T1000 (cell line): ENCODE data around the gene KCNQ1.

ENCODE experiments used
- DNase-seq: peaks from one replicate; lab custom pipeline; 2025; ENCODE audit warnings: mixed read lengths; lab: John Stamatoyannopoulos, UW

Gene KCNQ1

DNA sequence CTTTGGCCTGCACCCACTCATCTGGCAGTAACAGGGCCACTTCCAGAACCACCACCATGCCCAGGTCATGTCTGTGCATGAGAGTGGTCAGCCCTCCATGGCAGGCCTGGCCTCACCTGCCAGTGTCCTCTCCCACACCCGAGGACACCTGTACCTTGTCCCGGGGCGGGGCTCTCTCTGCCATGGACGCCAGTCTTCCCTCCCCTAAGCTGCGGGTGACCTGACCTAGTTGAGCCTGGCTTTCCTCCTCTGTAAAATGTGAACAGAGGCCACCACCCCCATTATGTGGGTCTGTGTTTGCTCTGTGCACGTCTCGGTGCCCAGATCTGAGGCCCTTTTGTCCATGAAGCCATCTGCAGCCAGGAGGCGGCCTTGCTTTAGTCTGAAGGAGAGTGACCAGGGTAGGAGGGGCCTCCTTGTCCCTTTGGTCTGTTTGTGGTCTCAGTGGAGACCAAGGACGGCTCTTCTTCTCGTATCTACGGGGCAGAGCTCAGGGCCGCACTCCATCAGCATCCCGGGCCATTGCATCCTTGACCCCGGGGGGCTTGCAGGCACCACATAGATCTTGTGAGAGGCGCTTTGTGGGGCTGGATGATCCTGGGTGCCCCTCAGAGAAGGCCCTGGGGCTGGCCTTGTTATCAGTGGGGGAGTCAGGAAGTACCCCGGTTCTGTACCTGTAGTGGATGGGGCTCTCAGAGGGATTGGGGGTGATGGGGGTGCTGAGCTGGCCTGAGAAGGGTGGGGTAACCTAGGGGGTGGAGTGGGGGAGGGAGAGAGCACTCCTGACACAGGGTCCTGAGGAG, 121.6 kb downstream of the KCNQ1 start:
- DNase-seq: no peak

DNA sequence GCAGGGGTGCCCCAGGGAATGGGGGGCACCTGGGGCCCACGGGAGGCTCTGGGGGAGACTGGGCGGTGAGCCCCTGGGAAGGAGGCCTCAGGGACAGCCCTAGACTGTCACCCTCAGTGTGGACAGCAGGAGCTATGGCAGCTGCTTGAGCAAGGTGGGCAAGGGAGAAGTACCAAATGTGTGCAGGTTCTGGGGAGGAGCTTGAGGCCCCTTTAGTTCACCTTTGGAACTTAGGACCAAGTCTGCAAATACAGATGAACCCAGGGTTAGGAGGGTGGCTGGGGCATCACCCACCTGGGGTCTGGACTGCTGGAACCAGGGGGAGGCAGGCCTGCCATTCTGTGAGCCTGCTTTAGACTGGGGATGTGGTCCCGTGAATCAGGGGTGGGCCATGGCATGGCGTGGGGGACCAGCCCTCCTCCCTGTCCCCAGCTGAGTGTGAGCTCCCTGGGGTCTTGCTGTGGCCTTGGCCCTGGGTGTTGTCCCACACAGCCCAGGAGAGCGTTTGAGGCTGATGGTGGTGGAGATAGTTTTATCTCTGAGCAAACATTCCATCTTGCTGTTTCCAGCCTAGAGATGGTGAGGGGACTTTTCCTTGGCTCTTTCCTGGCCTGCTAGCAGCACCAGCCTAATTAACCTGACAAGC, 122.3 kb downstream of the KCNQ1 start:
- DNase-seq: no peak

DNA sequence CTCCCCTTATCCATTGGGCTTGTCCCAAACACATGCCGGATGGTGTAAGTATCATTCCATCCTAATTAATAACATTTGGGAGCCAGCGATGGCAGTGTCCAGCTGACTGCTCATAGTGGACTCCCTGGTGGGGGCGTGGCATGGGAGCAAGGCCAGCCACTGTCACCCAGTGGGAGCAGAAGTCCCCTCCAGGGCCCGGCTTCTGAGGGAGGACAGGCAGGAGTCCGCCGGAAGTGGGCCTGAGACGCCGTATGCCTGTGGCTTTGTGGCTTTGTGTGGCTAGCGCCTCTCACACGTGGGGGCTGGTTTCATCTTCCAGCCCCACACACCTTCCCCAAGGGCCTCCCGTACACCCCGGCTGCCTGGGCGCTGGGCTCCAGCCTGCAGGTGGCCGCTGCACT, 124.5 kb downstream of the KCNQ1 start:
- DNase-seq: no peak

DNA sequence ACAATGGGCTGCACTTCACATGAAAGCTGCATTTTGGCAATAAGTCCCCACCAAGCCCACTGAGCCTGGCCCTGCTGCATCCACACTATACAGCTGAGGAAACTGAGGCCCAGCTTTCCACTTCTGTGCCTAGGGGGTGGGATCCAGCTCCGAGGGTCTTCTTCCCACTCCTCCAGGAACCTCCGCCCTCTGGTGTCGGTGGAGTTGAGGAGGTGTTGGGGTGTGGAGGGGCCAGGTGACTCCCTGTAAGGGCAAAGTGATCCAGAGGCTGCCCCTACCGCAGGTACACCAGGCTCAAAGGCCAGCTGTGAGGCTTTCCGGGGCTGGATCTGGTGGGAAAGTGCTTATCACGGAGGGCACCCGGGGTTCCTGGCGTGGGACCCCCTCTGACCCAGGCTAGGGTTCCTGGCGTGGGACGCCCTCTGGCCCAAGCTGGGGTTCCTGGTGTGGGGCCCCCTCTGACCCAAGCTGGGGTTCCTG, 125.0 kb downstream of the KCNQ1 start:
- no peak for DNase-seq

DNA sequence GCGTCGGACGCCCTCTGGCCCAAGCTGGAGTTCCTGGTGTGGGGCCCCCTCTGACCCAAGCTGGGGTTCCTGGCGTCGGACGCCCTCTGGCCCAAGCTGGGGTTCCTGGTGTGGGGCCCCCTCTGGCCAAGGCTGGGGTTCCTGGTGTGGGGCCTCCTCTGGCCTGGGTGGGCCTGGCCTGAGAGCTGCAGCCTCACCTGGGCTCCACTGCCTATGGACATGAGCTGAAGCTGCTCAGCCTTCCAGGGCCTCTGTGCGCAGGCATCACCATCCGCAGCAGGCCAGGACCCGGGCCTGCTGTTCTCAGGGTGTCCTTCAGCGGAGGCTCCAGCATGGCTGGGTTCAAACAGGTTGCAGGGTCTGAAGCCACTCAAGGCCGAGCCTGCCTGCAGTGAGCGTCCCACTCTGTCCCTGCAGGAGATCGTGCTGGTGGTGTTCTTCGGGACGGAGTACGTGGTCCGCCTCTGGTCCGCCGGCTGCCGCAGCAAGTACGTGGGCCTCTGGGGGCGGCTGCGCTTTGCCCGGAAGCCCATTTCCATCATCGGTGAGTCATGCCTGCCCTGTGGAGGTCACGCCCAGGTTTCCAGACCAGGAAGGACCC, 125.5 kb downstream of the KCNQ1 start:
- DNase-seq: no peak

DNA sequence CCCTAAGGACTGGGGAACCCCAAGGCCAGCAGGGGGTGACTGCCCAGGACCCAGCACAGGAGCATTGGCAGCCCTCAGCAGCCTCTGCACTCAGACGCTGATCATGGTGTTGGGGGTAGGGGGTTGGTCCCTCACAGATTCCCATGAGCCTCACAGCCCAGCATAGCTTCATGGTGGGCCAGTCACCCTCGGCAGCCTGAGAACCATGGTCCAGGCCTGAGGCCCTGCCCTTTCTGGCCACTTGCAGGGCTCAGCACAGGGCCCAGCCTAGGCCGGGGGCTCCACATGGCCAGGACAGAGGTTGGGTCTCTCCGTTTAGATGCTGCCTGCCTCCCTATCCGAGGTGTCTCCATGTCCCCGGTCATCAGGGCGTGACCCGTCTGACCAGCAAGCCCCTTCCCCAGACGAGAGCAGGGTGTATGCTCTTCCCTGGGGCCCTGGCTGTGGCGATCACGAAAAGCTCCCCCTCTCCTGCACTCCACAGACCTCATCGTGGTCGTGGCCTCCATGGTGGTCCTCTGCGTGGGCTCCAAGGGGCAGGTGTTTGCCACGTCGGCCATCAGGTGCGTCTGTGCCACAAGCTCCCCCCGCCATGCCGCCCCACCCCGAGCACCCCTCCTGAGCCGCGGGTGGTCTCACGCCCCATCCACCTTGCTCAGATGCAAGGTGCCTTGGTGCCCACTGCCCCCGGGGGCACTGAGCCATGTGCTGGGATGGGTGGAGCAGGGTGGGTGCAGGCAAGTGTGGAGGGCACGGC, 126.2 kb downstream of the KCNQ1 start:
- no peak for DNase-seq

DNA sequence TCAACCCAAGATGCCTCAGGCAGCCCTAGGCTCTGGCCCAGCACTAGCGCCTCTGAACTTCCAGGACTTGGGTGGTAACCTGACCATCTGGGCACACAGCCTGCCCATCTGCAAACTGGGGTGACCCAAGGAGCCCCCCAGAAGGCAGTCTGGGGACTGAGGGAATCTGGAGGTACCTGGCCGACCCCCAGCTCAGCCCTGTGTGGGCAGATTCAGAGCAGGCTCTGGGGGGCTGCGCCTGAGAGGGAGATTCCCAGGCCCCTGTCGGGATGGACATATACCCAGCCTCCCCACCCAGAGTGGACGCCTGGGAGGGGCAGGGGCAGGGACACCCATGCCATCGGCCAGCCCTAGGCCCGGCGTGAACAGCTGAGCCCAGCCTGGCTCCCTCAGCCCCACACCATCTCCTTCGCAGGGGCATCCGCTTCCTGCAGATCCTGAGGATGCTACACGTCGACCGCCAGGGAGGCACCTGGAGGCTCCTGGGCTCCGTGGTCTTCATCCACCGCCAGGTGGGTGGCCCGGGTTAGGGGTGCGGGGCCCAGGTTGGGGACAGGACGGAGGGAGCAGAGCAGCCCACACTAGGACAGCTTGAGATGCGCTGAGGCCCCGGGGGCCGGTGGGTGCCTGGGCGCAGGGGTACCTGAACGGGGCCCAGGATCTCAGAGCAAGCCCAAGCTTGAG, 126.9 kb downstream of the KCNQ1 start:
- DNase-seq: no peak

DNA sequence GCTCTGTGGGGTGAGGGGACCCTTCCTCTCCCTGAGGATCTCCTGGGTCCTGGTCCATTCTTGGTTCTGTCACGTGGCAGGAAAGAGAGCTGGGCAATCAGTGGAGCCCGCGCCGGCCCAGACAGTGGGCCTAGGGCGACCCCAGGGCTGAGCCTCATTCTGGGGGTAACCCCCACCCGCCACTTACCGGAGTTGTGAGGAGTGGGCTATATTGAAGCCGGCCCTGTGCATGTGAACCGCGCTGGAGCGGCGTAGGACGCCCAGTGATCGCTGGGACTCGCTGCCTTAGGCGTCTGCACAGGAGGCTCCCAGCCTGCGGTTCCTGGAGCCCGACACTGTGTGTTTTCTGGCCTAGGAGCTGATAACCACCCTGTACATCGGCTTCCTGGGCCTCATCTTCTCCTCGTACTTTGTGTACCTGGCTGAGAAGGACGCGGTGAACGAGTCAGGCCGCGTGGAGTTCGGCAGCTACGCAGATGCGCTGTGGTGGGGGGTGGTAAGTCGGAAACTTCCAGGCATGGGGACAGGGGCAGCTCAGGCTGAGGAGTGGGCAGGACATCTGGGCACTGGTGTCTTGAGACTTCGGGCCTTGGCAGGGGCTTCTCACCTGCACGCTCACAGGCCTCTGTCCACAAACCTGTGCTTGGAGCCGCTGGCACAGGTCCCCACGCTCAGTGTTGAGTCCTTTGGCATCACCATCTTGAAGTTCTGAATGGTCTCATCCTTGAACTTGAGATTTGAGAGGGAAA, 127.9 kb downstream of the KCNQ1 start:
- DNase-seq: no peak

DNA sequence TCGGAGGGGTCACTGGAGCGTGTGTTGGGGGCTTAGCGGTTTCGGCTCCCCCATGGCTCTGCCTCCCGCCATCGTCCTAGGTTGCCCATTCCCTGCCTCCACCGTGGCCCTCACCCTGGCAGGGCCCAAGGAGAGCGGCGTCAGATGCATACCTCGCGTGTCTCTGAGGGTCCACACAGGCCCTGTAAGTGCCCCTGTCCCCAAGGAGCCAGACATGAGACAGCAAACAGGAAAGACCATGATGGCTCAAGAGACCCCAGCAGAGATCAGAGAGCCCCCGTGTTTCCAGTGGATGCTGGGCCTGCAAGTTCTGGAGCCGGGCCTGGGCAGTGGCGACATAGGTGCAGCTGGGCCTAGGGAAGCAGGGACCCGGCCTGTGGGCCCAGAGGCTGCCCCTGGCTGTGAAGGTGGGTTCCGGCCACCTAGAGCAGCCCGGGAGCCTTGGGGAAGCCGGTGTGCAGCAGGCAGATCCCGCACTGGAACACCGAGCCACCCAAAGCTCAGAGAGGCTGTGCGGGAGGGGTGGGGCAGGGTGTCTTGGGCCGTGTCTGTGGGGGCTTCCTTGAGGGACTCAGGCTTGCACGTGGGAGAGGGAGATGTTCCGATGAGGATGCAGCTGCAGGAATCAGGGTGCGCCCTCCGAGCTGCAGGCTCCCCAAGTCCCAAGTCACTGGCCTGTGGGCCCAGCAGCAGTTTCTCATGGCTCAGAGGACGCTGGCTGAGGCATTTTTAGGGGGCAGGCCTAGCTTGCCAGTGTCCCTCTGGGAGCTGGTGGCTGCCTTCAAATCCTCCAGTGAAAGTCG, 128.6 kb downstream of the KCNQ1 start:
- DNase-seq: no peak

DNA sequence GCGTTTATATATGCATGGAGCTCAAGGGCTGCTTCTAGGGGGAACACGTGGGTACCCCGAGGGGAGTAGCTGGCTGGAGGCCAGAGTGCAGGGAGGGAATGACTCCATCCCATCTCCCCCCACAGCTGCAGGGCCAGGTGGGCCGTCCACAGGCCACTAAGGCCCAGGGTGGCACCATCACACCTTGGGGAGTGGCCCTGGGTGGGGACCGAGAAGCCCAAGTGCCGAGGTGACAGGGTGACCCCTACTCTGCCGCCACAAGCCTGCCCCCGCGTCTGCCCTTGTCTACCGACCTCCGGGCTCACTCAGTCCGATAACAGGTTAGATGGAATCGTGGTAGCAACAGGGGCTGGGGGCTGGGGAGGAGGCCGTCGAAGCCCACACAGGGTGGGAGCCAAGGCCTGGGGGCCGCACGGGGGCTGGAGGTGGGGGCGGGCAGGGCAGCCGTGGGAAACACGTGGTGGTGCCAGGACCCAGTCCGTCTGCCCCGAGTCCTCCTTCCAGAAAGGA, 129.3 kb downstream of the KCNQ1 start:
- no peak for DNase-seq

DNA sequence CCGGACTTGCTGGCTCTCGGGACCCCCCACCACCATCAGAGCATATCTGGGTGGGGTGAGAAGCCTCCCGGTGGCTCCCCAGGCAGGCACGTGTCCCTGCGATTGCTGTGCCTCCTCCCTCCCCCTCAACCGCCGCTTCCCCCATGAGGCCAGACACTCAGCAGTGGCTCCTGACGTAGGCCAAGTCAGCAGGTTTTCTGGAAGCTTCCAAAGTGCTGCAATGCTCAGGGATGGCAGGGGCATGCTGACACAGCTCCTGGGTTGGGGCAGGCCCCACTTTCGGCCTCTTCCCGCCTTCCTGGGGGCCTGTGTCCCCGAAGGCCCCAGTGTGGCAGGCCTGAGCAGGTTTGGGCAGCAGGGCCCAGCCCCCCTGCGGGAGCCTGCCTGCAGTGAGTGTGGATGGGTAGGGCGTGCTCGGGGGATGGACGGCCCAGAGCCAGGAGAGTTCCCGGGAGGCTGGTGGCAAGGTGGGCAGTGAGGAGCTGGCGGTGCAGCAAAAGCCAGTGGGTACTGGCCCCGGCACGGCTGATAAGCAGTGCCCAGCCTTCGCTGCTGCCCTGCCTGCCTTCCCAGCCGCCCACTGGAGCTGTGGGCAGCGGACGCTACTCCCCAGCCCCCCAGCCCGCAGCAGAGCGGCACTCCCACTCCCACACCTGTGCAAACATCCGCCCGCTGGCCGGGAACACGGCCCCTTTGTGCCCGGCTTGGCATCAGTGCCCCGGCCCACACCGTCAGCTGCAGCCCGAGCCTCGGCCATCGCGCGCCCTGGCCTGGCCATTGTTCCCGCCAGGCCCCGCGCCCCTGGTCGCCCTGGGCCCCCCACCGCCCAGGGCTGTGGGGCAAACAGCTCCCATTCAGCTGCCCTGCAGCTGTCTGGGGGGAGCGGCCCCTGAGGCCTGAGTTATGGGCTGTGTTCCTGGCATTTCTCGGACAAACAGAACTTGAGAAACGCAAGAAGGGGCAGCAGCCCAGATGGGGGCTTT, 130.0 kb downstream of the KCNQ1 start:
- DNase-seq: no peak

DNA sequence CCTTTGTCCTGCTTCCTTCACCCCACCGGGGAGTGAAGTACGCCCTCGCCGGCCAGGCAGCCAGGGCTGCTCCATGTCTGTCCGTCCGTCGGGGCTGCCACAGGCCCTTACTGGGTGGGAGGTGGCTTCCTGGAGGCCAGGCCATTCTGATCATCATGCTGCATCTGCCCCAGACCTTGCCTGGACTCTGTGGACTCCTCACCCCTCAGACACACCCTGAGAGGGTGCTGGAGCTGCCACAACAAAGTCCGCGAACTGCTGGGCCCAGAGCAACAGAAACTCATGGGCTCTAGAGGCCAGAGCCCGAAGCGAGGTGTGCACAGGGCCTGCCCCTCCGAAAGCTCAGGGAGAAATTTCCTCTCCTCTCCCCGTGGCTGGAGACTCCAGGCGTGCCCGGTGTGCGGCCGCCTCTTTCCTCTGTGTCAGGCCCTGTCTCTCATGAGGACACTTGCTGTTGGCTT, 130.8 kb downstream of the KCNQ1 start:
- DNase-seq: no peak

DNA sequence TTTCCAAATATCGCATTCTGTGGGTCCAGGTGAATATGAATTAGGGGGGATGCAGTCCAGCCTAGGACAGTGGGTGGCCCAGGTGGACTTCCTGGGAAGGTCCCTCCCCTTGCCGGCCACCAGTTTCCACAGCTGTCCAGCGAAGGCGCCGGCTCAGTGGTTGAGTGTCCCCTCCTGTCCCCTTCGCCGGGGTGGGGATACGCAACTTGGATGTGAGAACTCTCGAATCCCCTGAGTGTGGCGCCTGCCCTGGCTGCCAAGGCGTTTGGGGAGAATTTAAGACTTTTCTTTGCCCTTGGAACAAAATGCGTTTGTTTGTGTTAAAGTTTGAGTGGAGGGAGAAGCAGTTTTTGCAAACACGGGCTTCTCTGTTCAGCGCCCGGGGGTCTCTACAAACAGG, 131.3 kb downstream of the KCNQ1 start:
- no peak for DNase-seq

DNA sequence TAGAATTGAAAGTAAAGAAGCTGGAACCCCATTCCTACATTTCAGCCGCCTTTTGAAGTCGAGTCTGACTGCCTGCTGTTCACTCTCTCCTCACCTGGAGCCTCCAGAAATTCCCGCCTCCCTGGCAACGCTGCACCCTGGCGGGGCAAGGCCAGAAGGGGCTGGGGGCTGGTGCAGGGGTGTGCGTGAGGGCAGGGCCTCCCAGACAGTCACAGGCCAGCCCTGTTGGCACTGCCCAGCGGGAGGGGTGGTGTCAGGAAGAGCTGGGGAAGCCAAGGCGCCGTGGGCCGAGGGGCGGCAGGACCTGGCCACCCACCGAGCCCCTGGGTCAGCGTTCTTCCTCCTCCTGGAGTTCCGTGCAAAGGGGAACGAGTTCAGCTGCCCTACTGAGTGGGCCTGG, 131.7 kb downstream of the KCNQ1 start:
- no peak for DNase-seq

DNA sequence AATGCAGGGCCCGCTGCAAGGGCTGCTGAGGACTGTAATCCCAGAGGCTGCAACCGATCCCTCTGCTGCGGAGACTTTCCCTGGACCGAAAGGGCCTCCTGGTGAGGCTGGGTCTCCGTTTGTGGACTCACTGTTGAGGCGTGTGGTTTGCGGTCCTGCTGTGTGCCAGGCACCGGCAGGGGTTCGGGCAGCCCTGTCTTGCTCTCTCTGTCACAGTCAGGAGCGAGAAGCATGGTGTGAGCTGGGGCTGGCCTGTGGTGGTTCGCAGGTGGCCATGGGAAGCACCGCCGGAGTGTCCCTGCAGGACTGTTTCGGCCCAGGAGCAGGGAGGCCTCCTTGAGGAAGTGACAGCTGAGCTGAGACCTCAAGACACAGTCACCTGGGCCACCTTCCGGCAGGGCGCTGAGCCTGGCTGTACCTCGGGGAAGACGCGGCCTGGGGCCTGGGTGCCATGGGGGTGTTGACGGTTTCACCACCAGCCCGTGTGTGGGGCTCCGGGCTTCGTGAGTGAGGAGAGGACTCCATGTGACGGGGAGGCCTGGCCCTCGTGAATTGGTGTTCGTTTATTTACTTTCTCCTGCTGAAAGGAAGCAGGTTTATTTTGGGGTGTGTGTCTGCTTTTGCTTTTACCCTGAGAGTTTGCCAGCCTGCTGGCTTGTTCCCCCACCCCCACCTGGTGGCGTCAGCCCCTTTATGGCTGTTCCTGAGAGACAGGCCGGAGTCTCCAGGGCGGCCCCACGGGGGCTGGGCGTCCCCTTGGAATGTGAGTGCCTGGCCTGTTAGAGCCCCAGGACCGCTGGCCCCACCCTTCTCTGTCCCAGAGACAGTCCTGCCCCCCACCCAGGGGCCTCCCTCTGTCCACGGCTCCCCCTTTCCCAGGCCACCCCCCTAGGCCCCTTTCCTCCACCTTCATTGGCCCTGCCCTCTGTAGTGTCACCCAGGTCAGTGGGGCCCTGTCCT, 132.5 kb downstream of the KCNQ1 start:
- no peak for DNase-seq

DNA sequence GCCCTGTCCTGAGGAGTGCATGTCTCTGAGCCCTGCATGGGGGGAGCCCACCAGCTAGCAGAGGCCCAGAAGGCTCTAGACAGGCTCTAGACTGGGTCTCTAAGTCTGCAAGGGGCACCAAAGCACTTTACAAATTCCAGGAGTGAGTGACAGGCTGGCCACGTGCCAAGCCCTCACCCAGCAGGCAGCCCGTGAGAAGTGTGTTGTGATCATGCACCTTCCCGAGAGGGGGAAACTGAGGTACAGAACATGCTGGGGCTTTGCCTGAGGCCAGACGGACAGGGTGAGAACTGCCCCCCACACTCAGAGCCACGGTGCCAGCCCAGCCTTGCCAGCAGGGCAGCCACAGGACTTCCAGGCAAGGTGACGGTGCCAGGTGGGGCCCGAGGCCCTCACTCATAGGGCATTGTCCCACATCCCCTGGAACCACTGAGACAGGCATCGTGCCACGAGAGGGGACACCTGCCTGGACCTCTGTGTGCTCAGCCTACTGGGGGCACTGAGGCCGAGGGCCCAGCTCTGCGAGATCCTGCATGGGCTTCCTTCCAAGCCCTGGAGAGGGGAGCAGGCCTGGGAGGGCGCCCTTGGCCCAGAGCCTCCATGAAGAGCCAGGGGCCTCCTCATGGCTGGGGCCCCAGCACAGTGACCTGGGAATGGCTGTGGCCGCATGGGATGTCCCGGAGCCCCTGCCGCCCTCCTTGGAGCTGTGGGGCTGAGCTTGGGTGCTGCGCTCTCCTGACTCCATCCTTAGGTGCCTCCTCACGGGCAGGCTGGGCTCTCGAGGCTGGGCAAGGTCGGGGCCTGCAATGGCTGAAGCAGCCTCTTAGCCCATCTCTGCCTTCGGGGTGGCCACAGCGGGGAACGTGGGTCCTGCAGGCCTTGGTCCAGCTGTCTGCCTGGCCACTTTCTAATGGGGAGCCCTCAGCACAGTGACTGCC, 133.5 kb downstream of the KCNQ1 start:
- DNase-seq: no peak

DNA sequence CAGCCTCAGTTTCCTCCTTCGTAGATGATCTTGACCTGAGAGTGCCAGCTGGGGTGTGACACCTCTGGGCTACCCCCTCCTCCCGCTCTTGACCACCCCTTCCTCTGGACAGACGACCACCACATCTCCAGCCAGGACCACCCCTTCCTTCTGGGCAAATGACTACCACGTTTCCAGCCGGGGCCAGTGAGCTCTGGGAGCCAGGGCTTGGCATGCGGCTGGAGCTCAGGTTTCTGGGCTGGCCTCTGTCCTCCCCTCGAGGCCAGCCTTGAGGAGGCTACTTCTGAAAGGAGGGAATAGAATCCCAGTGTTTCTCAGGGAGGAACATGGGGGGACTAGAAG, 134.1 kb downstream of the KCNQ1 start:
- DNase-seq: no peak
